Mucosa of descending colon (tissue), 3 donors: Measurements from ENCODE around the gene ANTKMT. TPM values are rescaled to one million over a fixed set of nuclear protein-coding genes. Genes with fewer than 3 reads are reported as not detected.

Experiments
- ATAC-seq: fragments of 200-7000 bp; cut with Tn5 transposase; one replicate; pipeline ENCODE4 v1.9.1; 2020; ENCODE audit warnings: mild to moderate bottlenecking, moderate library complexity
- DNase-seq, 3 donors: peaks; one replicate each; pipeline ENCODE4 v3.0.0-alpha.2; 2020
- H3K36me3 ChIP-seq: fragments of 200-600 bp; one replicate; pipeline ENCODE4 v1.8.0; 2021; ENCODE audit warnings: low read depth, mild to moderate bottlenecking
- H3K4me1 ChIP-seq: fragments of 200-600 bp; one replicate; pipeline ENCODE4 v1.8.0; 2021; ENCODE audit warnings: low read depth, mild to moderate bottlenecking
- H3K4me3 ChIP-seq: fragments of 200-600 bp; one replicate; pipeline ENCODE4 v1.8.0; 2021; ENCODE audit warnings: mild to moderate bottlenecking
- H3K9me3 ChIP-seq: fragments of 200-600 bp; one replicate; pipeline ENCODE4 v1.8.0; 2021; ENCODE audit warnings: mild to moderate bottlenecking
- intact Hi-C, 2 donors: fragments of 100-400 bp; cut with DNase I in 1 of 2; cut with micrococcal nuclease in 1 of 2; formaldehyde crosslinking; loops; one replicate each; pipeline versions ENCODE4 v1.11.0 to v1.11.1; 2022; cut with DNase I, micrococcal nuclease
- long read RNA-seq, 2 donors: library from polyadenylated mRNA; unstranded; transcript quantifications; one replicate each; pipeline ENCODE4 v2.0.0, GENCODE V29; 2019 to 2021
- total RNA-seq, 3 donors: library from RNA; stranded (reverse); fragmentation: NEBNext Ultra II Directional in 2 of 3; extraction: Animal tissue kit (Norgen Biotek cat#: 25700) in 2 of 3; gene quantifications; one replicate each; pipeline versions ENCODE4 v1.2.1 to v1.2.4, GENCODE V29; 2021 to 2023
- TF ChIP-seq, protein P1 (sequence below): fragments of 200-600 bp; IDR thresholded peaks from one replicate; pipeline ENCODE4 v1.8.0; 2022; ENCODE audit warnings: antibody characterized with exemption, mild to moderate bottlenecking
- donor health status: DM: no; HTN: no; CAD: no; lungs with moderate emphysema.
- donor health status: DM: no; HTN: no; CAD: no.
- donor health status: DM: no; HTN: yes; CAD: no.

ANTKMT gene, protein sequence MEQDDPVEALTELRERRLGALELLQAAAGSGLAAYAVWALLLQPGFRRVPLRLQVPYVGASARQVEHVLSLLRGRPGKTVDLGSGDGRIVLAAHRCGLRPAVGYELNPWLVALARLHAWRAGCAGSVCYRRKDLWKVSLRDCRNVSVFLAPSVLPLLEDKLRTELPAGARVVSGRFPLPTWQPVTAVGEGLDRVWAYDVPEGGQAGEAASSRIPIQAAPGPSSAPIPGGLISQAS
- total RNA-seq: 10 to 100 TPM; 36.2 to 39.9 (median 39.8) TPM
- long read RNA-seq, donor 1, transcript FAM173A-207 (5 exons, 1,052 nt): major isoform, 22 of 48 reads
- long read RNA-seq, donor 1, transcript FAM173A-201 (4 exons, 806 nt): minor isoform, 7 of 48 reads
- long read RNA-seq, donor 1, partial matches to known transcripts: 9 of 48 reads
- long read RNA-seq, donor 1, other reads (novel, unspliced or antisense): 7 of 48 reads
- long read RNA-seq, donor 2, transcript FAM173A-207 (5 exons, 1,052 nt): major isoform, 16 of 19 reads
- long read RNA-seq, donor 2, partial matches to known transcripts: 0 of 19 reads
- long read RNA-seq, donor 2, other reads (novel, unspliced or antisense): 2 of 19 reads

DNA sequence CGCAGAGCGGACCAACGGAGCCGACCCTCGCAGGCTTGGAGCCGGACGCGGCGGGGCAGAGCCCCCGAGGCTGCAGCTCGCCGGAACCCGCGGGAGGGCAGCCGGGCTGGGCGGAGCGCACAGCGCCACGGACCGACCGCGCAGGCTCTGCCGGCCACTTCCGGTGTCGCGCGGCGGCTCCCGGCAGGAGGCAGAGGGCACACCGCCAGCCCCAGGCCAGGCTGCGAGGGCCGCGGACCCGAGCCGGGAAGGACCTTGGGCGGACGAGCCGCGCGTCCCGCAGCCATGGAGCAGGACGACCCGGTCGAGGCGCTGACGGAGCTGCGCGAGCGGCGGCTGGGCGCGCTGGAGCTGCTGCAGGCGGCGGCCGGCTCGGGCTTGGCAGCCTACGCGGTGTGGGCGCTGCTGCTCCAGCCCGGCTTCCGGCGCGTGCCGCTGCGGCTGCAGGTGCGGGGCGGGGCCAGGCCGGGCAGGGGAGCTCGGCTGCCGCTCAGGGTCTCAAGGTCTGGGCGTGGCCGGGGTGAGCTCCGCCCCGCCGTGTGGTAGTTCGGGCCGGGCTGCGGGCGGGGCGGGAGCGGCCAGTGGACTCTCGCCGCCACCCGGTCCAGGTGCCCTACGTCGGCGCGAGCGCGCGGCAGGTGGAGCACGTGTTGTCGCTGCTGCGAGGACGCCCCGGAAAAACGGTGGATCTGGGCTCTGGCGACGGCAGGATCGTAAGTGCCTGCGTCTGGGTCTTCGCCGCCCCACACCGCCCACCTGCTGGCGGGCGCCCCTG is at the start of gene ANTKMT:
ANTKMT (plus strand) TSS at position 157 of the 775 bp plus-strand sequence; CDS start at position 286, 129 bp downstream.
- TF ChIP-seq, protein P1, sequence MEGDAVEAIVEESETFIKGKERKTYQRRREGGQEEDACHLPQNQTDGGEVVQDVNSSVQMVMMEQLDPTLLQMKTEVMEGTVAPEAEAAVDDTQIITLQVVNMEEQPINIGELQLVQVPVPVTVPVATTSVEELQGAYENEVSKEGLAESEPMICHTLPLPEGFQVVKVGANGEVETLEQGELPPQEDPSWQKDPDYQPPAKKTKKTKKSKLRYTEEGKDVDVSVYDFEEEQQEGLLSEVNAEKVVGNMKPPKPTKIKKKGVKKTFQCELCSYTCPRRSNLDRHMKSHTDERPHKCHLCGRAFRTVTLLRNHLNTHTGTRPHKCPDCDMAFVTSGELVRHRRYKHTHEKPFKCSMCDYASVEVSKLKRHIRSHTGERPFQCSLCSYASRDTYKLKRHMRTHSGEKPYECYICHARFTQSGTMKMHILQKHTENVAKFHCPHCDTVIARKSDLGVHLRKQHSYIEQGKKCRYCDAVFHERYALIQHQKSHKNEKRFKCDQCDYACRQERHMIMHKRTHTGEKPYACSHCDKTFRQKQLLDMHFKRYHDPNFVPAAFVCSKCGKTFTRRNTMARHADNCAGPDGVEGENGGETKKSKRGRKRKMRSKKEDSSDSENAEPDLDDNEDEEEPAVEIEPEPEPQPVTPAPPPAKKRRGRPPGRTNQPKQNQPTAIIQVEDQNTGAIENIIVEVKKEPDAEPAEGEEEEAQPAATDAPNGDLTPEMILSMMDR: no peak
- Histone ChIP-seq H3K4me1 (peaks cover 44% of the 10 kb centered on the region), H3K36me3 (no peaks in the 10 kb centered on the region), H3K9me3 (no peaks in the 10 kb centered on the region), H3K4me3 (peak within 1 kb of the TSS; percentile 41)
- ATAC-seq (peak; percentile 85), DNase-seq (peak; percentile 88 to 93 (median 92))
- intact Hi-C loops: no loop called here

DNA sequence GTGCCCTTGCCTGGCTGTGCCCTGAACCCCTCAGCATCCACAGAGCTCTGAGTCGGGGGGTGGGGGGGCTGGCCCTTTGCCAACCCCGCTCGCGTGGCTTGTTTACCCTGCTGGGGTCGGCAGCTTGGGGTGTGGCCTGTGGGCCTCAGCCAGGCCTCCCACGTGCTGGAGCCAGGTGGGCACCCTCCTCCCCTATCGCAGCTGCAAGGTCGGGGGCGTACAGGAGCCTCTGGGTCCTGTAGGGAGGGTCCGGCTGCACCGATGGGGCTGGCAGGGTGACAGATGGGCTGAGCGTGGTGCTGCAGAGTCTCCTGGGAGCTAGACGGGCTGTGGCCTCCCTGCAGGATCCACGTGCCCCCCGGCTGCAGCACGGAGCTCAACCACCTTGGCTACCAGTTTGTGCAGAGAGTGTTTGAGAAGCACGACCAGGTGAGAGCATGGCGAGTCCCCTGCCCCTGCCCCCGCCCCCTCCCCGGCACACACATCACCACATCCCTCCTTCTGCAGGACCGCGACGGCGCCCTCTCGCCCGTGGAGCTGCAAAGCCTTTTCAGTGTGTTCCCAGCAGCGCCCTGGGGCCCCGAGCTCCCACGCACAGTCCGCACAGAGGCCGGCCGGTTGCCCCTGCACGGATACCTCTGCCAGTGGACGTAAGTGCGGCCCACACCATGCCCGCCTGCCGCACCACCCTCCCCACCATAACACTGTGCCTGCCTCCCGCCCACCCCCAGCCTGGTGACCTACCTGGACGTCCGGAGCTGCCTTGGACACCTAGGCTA is 49.4 kb upstream of the ANTKMT start:
- Histone ChIP-seq H3K4me1 (peaks cover 24% of the 10 kb centered on the region), H3K9me3 (no peaks in the 10 kb centered on the region), H3K4me3 (no peak overlapping the region), H3K36me3 (peaks cover 13% of the 10 kb centered on the region)
- DNase-seq: no peak
- intact Hi-C loops: no loop called here
- TF ChIP-seq, protein P1: no peak
- ATAC-seq: no peak

DNA sequence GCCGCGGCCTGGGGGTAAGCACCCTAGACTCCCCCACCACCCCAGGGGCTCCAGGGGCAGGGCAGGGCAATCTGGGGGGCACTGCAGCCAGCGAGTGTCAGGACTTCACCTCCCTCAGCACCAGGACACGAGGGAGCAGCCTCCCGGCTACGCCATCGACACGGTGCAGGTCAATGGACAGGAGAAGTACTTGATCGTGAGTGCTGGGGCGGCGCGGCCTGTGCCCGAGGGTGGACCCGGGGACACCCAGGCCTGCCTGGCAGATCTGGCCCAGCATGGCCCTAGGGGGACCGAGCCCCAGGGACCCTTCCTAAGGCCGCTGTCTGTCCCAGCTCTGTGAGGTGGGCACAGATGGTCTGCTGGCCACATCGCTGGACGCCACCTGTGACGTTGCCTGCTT is 48.6 kb upstream of the ANTKMT start:
- H3K9me3 ChIP-seq: no peaks in the 10 kb centered on the region
- no peak for DNase-seq
- peaks cover 13% of the 10 kb centered on the region for H3K36me3 ChIP-seq
- H3K4me3 ChIP-seq: no peak overlapping the region
- no peak for ATAC-seq
- peaks cover 33% of the 10 kb centered on the region for H3K4me1 ChIP-seq
- intact Hi-C loops: no loop called here
- TF ChIP-seq, protein P1: no peak

DNA sequence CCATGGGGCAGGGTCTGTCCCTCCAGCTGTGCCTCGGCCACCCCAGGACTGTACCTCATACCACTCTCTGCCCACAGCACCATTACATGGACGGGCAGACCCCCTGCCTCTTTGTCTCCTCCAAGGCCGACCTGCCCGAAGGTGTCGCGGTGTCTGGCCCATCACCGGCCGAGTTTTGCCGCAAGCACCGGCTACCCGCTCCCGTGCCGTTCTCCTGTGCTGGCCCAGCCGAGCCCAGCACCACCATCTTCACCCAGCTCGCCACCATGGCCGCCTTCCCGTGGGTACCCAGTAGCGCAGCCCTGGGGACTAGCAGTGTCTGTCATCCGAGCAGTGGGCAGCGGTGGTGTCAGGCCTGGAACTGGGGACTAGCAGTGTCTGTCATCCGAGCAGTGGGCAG is 48.1 kb upstream of the ANTKMT start:
- intact Hi-C loops: no loop called here
- ATAC-seq: no peak
- TF ChIP-seq, protein P1: no peak
- no peak for DNase-seq
- H3K4me3 ChIP-seq: no peak overlapping the region
- H3K36me3 ChIP-seq: peaks cover 13% of the 10 kb centered on the region
- H3K9me3 ChIP-seq: no peaks in the 10 kb centered on the region
- H3K4me1 ChIP-seq: peaks cover 37% of the 10 kb centered on the region

DNA sequence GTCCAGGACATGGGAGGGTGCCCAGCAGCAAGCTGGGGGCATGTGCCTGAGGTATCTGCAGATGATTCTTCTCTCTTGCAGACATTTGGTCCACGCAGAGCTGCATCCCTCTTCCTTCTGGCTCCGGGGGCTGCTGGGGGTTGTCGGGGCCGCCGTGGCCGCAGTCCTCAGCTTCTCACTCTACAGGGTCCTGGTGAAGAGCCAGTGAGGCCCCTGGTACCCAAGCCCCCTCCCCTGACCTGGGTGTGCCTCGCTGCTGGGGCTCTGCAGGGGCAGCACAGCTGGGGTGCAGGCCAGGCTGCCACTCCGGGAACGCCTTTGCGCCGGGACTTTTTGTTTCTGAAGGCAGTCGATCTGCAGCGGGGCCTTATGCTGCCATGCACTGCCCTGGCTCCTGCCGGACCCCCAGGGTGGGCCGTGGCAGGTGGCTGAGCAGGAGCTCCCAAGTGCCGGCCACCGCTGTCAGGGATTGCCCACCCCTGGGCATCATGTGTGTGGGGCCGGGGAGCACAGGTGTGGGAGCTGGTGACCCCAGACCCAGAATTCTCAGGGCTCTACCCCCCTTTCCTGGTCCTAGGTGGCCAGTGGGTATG is 47.5 kb upstream of the ANTKMT start:
- ATAC-seq (no peak), DNase-seq (no peak)
- Histone ChIP-seq H3K36me3 (peaks cover 13% of the 10 kb centered on the region), H3K9me3 (no peaks in the 10 kb centered on the region), H3K4me1 (peaks cover 37% of the 10 kb centered on the region), H3K4me3 (no peak overlapping the region)
- intact Hi-C loops: no loop called here
- TF ChIP-seq, protein P1: no peak
